NCI-H1694 treated with DMSO at 0.1 percent for 48 hours (cell line): ENCODE measurements around the gene TNFSF8.

Source experiments
- DNase-seq: peaks from one replicate; lab custom pipeline; 2025; lab: John Stamatoyannopoulos, UW

Gene TNFSF8

GRCh38 chr9:114905170-114905940, 25.0 kb downstream of the TNFSF8 start:
- no peak for DNase-seq

- no peak for DNase-seq
Observed at GRCh38 chr9:114902786-114903524, 27.4 kb downstream of the TNFSF8 start.

GRCh38 chr9:114900942-114901802, 29.2 kb downstream of the TNFSF8 start:
- DNase-seq: no peak

GRCh38 chr9:114899995-114900394, 30.4 kb downstream of the TNFSF8 start:
- no peak for DNase-seq

- DNase-seq: no peak
Observed at GRCh38 chr9:114899461-114899860, 30.9 kb downstream of the TNFSF8 start.

- no peak for DNase-seq
Observed at GRCh38 chr9:114898741-114899140, 31.6 kb downstream of the TNFSF8 start.

GRCh38 chr9:114897196-114897595, 33.2 kb downstream of the TNFSF8 start:
- DNase-seq: no peak

- no peak for DNase-seq
Observed at GRCh38 chr9:114896344-114896743, 34.0 kb downstream of the TNFSF8 start.

- no peak for DNase-seq
Observed at GRCh38 chr9:114895521-114895991, 34.8 kb downstream of the TNFSF8 start.

- DNase-seq: no peak
Observed at GRCh38 chr9:114894609-114895433, 35.6 kb downstream of the TNFSF8 start.

- no peak for DNase-seq
Observed at GRCh38 chr9:114894206-114894605, 36.2 kb downstream of the TNFSF8 start.

GRCh38 chr9:114893221-114894010, 37.0 kb downstream of the TNFSF8 start:
- no peak for DNase-seq

GRCh38 chr9:114889802-114890224, 40.6 kb downstream of the TNFSF8 start:
- no peak for DNase-seq

- no peak for DNase-seq
Observed at GRCh38 chr9:114888607-114889006, 41.8 kb downstream of the TNFSF8 start.

GRCh38 chr9:114887963-114888362, 42.4 kb downstream of the TNFSF8 start:
- DNase-seq: no peak

- no peak for DNase-seq
Observed at GRCh38 chr9:114884787-114885452, 45.5 kb downstream of the TNFSF8 start.

GRCh38 chr9:114883709-114884108, 46.7 kb downstream of the TNFSF8 start:
- no peak for DNase-seq

- no peak for DNase-seq
Observed at GRCh38 chr9:114880291-114880745, 50.1 kb downstream of the TNFSF8 start.

GRCh38 chr9:114878879-114879564, 51.4 kb downstream of the TNFSF8 start:
- DNase-seq: no peak
